Erythroblast (primary cell): ENCODE measurements around the gene GCSAML.

Source experiments
- GATA1 ChIP-seq: IDR thresholded peaks from 2 replicates; pipeline ENCODE4 v1.6.1; 2011; ENCODE audit warnings: low read depth, mild to moderate bottlenecking, control low read depth, low read length, moderate library complexity
- POLR2A ChIP-seq: IDR thresholded peaks from 2 replicates; pipeline ENCODE4 v1.6.1; 2011; ENCODE audit warnings: mild to moderate bottlenecking, low read length

DNA sequence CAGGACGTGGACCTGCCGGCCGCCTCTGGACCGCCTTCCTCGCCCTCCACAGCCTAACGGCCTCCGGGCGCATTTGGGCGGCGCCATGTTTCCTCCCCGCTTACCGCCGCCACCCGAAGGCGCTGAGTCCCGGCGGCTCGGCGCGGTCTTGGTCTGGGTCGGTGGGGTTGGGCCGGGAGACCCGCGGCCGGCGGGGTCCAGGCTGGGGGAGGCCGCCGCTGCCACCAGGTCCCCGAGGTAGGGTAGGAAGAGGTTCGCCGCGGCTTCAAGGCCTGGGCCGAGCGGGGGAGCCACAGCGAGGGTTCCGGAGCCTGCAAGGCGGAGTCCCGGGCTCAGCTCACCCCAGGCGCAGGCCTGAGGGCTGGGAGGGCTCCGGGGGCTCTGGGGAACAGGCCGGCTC is 18.1 kb upstream of the GCSAML start:
- no peak for TF ChIP-seq POLR2A
- TF ChIP-seq GATA1 = no peak
